PFSK-1 (cell line): ENCODE data around the gene DCUN1D3.

Experiments
- FOXP2 ChIP-seq: optimal IDR thresholded peaks from 2 replicates; pipeline ENCODE3; 2011; ENCODE audit warnings: borderline replicate concordance, control low read depth, inconsistent platforms; ENCODE audit not compliant: insufficient read depth; ENCODE audit errors: extremely low read length, extremely low read depth
- POLR2AphosphoS5 ChIP-seq: IDR thresholded peaks from 2 replicates; pipeline ENCODE4 v1.6.1; 2012; ENCODE audit warnings: low read depth, mild to moderate bottlenecking, control low read depth, low read length, moderate library complexity
- REST ChIP-seq, 2 experiments: IDR thresholded peaks; 2 replicates each; pipeline versions ENCODE4 v1.6.1 to v1.8.0; 2011 to 2012; ENCODE audit warnings: low read depth in 2 of 2, low read length in 2 of 2, control low read depth in 1 of 2, inconsistent platforms in 1 of 2, mild to moderate bottlenecking in 1 of 2, moderate library complexity in 1 of 2; ENCODE audit not compliant: insufficient read depth in 1 of 2
- SIN3A ChIP-seq: IDR thresholded peaks from 2 replicates; pipeline ENCODE4 v1.6.1; 2012; ENCODE audit warnings: mild to moderate bottlenecking, low read length, moderate library complexity, borderline replicate concordance; ENCODE audit not compliant: insufficient read depth
- TAF1 ChIP-seq: IDR thresholded peaks from 2 replicates; pipeline ENCODE4 v1.6.1; 2012; ENCODE audit warnings: low read length, control low read depth, borderline replicate concordance; ENCODE audit not compliant: insufficient read depth

Gene DCUN1D3

GRCh38 chr16:20838240-20838639, 61.9 kb downstream of the DCUN1D3 start:
- TF ChIP-seq TAF1 (no peak), POLR2AphosphoS5 (no peak), FOXP2 (no peak), SIN3A (no peak), REST (IDR thresholded peaks at IDR 0.05; ENCODE audit: insufficient read depth in 1 of 2, low read depth in 2 of 2, low read length in 2 of 2) (no peak)

GRCh38 chr16:20833086-20833485, 67.1 kb downstream of the DCUN1D3 start:
- TF ChIP-seq FOXP2 (no peak), REST (IDR thresholded peaks at IDR 0.05; ENCODE audit: insufficient read depth in 1 of 2, low read depth in 2 of 2, low read length in 2 of 2) (no peak), TAF1 (no peak), POLR2AphosphoS5 (no peak), SIN3A (no peak)

GRCh38 chr16:20830372-20830771, 69.8 kb downstream of the DCUN1D3 start:
- TF ChIP-seq FOXP2 (no peak), POLR2AphosphoS5 (no peak), TAF1 (no peak), SIN3A (no peak), REST (IDR thresholded peaks at IDR 0.05; ENCODE audit: insufficient read depth in 1 of 2, low read depth in 2 of 2, low read length in 2 of 2) (no peak)

GRCh38 chr16:20829536-20829935, 70.6 kb downstream of the DCUN1D3 start:
- no peak for TF ChIP-seq REST (IDR thresholded peaks at IDR 0.05; ENCODE audit: insufficient read depth in 1 of 2, low read depth in 2 of 2, low read length in 2 of 2)
- TF ChIP-seq SIN3A, result no peak
- no peak for TF ChIP-seq TAF1
- no peak for TF ChIP-seq FOXP2
- TF ChIP-seq POLR2AphosphoS5, result no peak

GRCh38 chr16:20826039-20826566, 74.1 kb downstream of the DCUN1D3 start:
- TF ChIP-seq SIN3A (no peak), REST (IDR thresholded peaks at IDR 0.05; ENCODE audit: insufficient read depth in 1 of 2, low read depth in 2 of 2, low read length in 2 of 2) (no peak), FOXP2 (no peak), TAF1 (no peak), POLR2AphosphoS5 (no peak)
